Brain microvascular endothelial cell (primary cell): ENCODE data around the gene MAP2K1.

ENCODE experiments used
- DNase-seq: peaks from one replicate; pipeline ENCODE4 v3.0.0-alpha.2; 2020
- H3K27ac ChIP-seq: fragments of 250-450 bp; sonication (Bioruptor Pico); 2 replicates; pipeline ENCODE4 v1.5.1; 2020; ENCODE audit warnings: mild to moderate bottlenecking, moderate library complexity
- H3K27me3 ChIP-seq: fragments of 250-450 bp; sonication (Bioruptor Pico); replicated peaks from 2 replicates; pipeline ENCODE4 v1.5.1; 2020; ENCODE audit warnings: mild to moderate bottlenecking
- H3K36me3 ChIP-seq: fragments of 250-450 bp; sonication (Bioruptor Pico); replicated peaks from 2 replicates; pipeline ENCODE4 v1.5.1; 2020; ENCODE audit warnings: mild to moderate bottlenecking
- H3K4me3 ChIP-seq: 2 replicates; pipeline ENCODE4 v1.5.1; 2011; ENCODE audit warnings: low read depth, mild to moderate bottlenecking, control low read depth, low read length, moderate library complexity
- CTCF ChIP-seq: IDR thresholded peaks from 2 replicates; pipeline ENCODE4 v1.5.1; 2011; ENCODE audit warnings: low read depth, mild to moderate bottlenecking, moderate library complexity, low read length, control low read depth, inconsistent platforms; ENCODE audit errors: missing control alignments
- in situ Hi-C: cut with HindIII; loops from 2 replicates; pipeline ENCODE4 v1.10.0; 2017; ENCODE audit warnings: low sequenced_read_pairs, low pct_ligation_motif_present

MAP2K1 gene

GRCh38 chr15:66412220-66412619 is 25.5 kb downstream of the MAP2K1 start:
- no peak for DNase-seq
- in situ Hi-C loops: no loop called here
- no peak overlapping the region for H3K4me3 ChIP-seq
- no peak overlapping the region for H3K27ac ChIP-seq
- TF ChIP-seq CTCF: no peak
- H3K36me3 ChIP-seq: no peaks in the 10 kb centered on the region
- H3K27me3 ChIP-seq: no peaks in the 10 kb centered on the region

DNA sequence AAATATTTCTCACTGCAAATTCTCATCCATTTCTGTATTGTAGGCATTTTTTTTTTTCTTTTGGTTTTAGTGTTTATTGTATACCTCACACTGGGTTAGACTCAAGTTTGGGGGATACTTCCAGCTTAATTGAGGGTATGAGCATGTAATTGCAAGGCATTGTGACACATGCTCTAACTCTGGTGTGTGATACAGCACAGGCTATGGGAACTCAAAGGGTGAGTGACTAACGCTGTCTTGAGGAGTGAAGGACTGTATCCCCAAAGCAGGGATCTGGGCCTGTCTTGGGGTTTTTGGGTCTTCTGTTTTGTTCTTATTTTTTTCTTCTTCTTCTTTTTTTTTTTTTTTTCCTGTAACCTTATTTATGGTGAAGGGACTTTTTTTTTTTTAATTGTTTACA is 26.9 kb downstream of the MAP2K1 start:
- DNase-seq: no peak
- no peak overlapping the region for H3K4me3 ChIP-seq
- no peaks in the 10 kb centered on the region for H3K27me3 ChIP-seq
- no peak for TF ChIP-seq CTCF
- H3K27ac ChIP-seq: no peak overlapping the region
- in situ Hi-C loops: no loop called here
- H3K36me3 ChIP-seq: no peaks in the 10 kb centered on the region

- TF ChIP-seq CTCF: no peak
- Histone ChIP-seq H3K36me3 (no peaks in the 10 kb centered on the region), H3K27ac (no peak overlapping the region), H3K4me3 (no peak overlapping the region), H3K27me3 (no peaks in the 10 kb centered on the region)
- in situ Hi-C loops: no loop called here
- DNase-seq: no peak
Measured at GRCh38 chr15:66415360-66415759, 28.6 kb downstream of the MAP2K1 start.

GRCh38 chr15:66417736-66418135 is 31.0 kb downstream of the MAP2K1 start:
- no peak overlapping the region for H3K27ac ChIP-seq
- H3K27me3 ChIP-seq: no peaks in the 10 kb centered on the region
- no peak for DNase-seq
- no peak overlapping the region for H3K4me3 ChIP-seq
- in situ Hi-C loops: no loop called here
- TF ChIP-seq CTCF: no peak
- no peaks in the 10 kb centered on the region for H3K36me3 ChIP-seq

DNA sequence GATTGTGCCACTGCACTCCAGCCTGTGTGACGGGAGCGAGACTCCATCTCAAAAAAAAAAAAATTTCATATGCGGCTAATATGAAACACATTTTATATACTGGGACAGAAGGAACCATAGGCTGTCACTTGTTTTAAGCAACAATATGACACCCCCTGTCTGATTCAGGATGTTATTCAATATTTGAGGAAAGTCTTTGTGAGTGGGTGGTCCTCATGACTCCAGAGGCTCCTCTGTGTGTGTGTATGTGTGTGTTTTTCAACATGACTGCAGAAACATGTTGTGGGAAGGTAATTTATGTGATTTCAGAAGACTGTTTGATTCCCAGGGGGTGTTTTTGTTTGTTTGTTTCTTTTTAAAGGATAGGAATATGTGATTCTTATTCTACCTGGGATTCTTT is 32.8 kb downstream of the MAP2K1 start:
- no peak for DNase-seq
- in situ Hi-C loops: no loop called here
- H3K27me3 ChIP-seq: no peaks in the 10 kb centered on the region
- H3K27ac ChIP-seq: no peak overlapping the region
- TF ChIP-seq CTCF: no peak
- H3K36me3 ChIP-seq: no peaks in the 10 kb centered on the region
- no peak overlapping the region for H3K4me3 ChIP-seq

GRCh38 chr15:66422347-66422746 is 35.6 kb downstream of the MAP2K1 start:
- no peaks in the 10 kb centered on the region for H3K27me3 ChIP-seq
- in situ Hi-C loops: no loop called here
- DNase-seq: no peak
- no peak overlapping the region for H3K27ac ChIP-seq
- no peaks in the 10 kb centered on the region for H3K36me3 ChIP-seq
- H3K4me3 ChIP-seq: no peak overlapping the region
- TF ChIP-seq CTCF: no peak
